PFSK-1 (cell line): Measurements from ENCODE around the gene LRMDA.

Experiments
- POLR2AphosphoS5 ChIP-seq: IDR thresholded peaks from 2 replicates; pipeline ENCODE4 v1.6.1; 2012; ENCODE audit warnings: low read depth, mild to moderate bottlenecking, control low read depth, low read length, moderate library complexity
- REST ChIP-seq, 2 experiments: IDR thresholded peaks; 2 replicates each; pipeline versions ENCODE4 v1.6.1 to v1.8.0; 2011 to 2012; ENCODE audit warnings: low read depth in 2 of 2, low read length in 2 of 2, control low read depth in 1 of 2, inconsistent platforms in 1 of 2, mild to moderate bottlenecking in 1 of 2, moderate library complexity in 1 of 2; ENCODE audit not compliant: insufficient read depth in 1 of 2
- SIN3A ChIP-seq: IDR thresholded peaks from 2 replicates; pipeline ENCODE4 v1.6.1; 2012; ENCODE audit warnings: mild to moderate bottlenecking, low read length, moderate library complexity, borderline replicate concordance; ENCODE audit not compliant: insufficient read depth
- TAF1 ChIP-seq: IDR thresholded peaks from 2 replicates; pipeline ENCODE4 v1.6.1; 2012; ENCODE audit warnings: low read length, control low read depth, borderline replicate concordance; ENCODE audit not compliant: insufficient read depth

DNA sequence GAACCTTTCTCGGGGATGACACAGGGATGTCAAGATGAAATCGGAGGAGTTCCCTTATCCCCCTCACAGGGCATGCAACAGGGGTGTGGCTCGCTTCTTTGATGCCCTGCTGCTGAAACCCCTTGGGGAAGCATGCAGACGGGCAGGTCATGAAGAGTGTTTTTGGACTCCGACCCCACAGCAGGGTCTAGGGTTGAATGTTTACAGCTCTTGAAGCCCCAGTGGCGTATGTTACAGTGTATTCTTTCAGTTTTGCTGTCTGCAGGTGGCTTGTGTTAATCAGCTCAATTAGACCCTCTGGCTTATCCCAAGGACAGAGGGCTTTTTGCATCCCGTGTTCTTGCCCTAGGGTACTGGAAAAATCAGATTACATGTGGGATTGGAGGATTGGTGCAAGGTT, 446.5 kb downstream of the LRMDA start:
- TF ChIP-seq REST (IDR thresholded peaks at IDR 0.05; ENCODE audit: insufficient read depth in 1 of 2, low read depth in 2 of 2, low read length in 2 of 2) = no peak
- no peak for TF ChIP-seq SIN3A
- no peak for TF ChIP-seq POLR2AphosphoS5
- TF ChIP-seq TAF1 = no peak
